H1 (cell line): ENCODE data around the gene UFSP2.

Source experiments
- CBX5 ChIP-seq: fragments of 300-800, 300-1000 bp; sonication (generic); IDR thresholded peaks from 2 replicates; pipeline ENCODE4 v1.7.1; 2016; ENCODE audit warnings: antibody characterized with exemption, low read length, low read depth
- CHD2 ChIP-seq: IDR thresholded peaks from 2 replicates; pipeline ENCODE4 v1.6.1; 2012; ENCODE audit warnings: low read length, improper control_type of control experiment
- EP300 ChIP-seq, 2 experiments: IDR thresholded peaks; 1 replicate in 1 of 2; 2 replicates in 1 of 2; pipeline ENCODE4 v1.6.1; 2011 to 2012; ENCODE audit warnings: low read depth in 2 of 2, low read length in 2 of 2, mild to moderate bottlenecking in 2 of 2, borderline replicate concordance in 1 of 2, inconsistent platforms in 1 of 2, moderate library complexity in 1 of 2
- EZH2 ChIP-seq: fragments of 200-600 bp; sonication (generic); IDR thresholded peaks from 2 replicates; pipeline ENCODE4 v1.7.1; 2012; ENCODE audit warnings: low read depth, mild to moderate bottlenecking, moderate library complexity, low read length, inconsistent platforms; ENCODE audit not compliant: severe bottlenecking
- JUND ChIP-seq: IDR thresholded peaks from 2 replicates; pipeline ENCODE4 v1.6.1; 2011; ENCODE audit warnings: mild to moderate bottlenecking, improper control_type of control experiment, low read length
- POLR2A ChIP-seq, 2 experiments: IDR thresholded peaks; 1 replicate in 1 of 2; 2 replicates in 1 of 2; pipeline ENCODE4 v1.6.1; 2011; ENCODE audit warnings: low read depth in 2 of 2, low read length in 2 of 2, mild to moderate bottlenecking in 2 of 2; ENCODE audit errors: control extremely low read depth in 1 of 2
- POLR2AphosphoS5 ChIP-seq: IDR thresholded peaks from 2 replicates; pipeline ENCODE4 v1.6.1; 2011; ENCODE audit warnings: low read depth, low read length
- SIN3A ChIP-seq, 2 experiments: IDR thresholded peaks in 1 of 2; conservative IDR thresholded peaks in 1 of 2; 2 replicates each; pipeline ENCODE4 v1.6.1; 2011 to 2012; ENCODE audit warnings: low read length in 2 of 2, improper control_type of control experiment in 1 of 2, low read depth in 1 of 2, mild to moderate bottlenecking in 1 of 2
- SP1 ChIP-seq: IDR thresholded peaks from 2 replicates; pipeline ENCODE4 v1.6.1; 2011; ENCODE audit warnings: low read depth, low read length
- TEAD4 ChIP-seq: IDR thresholded peaks from 2 replicates; pipeline ENCODE4 v1.6.1; 2012; ENCODE audit warnings: low read depth, low read length, inconsistent platforms, mixed read lengths
- YY1 ChIP-seq: IDR thresholded peaks from 2 replicates; pipeline ENCODE4 v1.6.1; 2011; ENCODE audit warnings: low read depth, mild to moderate bottlenecking, low read length
- TF ChIP-seq, protein P1 (sequence below), 3 experiments: IDR thresholded peaks; 1 replicate in 2 of 3; 2 replicates in 1 of 3; pipeline versions ENCODE4 v1.5.1 to v1.6.1; 2011; ENCODE audit warnings: low read length in 3 of 3, mild to moderate bottlenecking in 3 of 3, inconsistent platforms in 2 of 3, low read depth in 1 of 3, moderate library complexity in 1 of 3; ENCODE audit not compliant: insufficient read depth in 1 of 3; ENCODE audit errors: control extremely low read depth in 1 of 3

- TF ChIP-seq, protein P1, sequence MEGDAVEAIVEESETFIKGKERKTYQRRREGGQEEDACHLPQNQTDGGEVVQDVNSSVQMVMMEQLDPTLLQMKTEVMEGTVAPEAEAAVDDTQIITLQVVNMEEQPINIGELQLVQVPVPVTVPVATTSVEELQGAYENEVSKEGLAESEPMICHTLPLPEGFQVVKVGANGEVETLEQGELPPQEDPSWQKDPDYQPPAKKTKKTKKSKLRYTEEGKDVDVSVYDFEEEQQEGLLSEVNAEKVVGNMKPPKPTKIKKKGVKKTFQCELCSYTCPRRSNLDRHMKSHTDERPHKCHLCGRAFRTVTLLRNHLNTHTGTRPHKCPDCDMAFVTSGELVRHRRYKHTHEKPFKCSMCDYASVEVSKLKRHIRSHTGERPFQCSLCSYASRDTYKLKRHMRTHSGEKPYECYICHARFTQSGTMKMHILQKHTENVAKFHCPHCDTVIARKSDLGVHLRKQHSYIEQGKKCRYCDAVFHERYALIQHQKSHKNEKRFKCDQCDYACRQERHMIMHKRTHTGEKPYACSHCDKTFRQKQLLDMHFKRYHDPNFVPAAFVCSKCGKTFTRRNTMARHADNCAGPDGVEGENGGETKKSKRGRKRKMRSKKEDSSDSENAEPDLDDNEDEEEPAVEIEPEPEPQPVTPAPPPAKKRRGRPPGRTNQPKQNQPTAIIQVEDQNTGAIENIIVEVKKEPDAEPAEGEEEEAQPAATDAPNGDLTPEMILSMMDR (IDR thresholded peaks at IDR 0.05; ENCODE audit: control extremely low read depth in 1 of 3, insufficient read depth in 1 of 3, low read depth in 1 of 3, low read length in 3 of 3) = no peak
- no peak for TF ChIP-seq POLR2AphosphoS5
- TF ChIP-seq CBX5 = no peak
- TF ChIP-seq CHD2 = no peak
- no peak for TF ChIP-seq SP1
- TF ChIP-seq YY1 = no peak
- TF ChIP-seq POLR2A (IDR thresholded peaks at IDR 0.05; ENCODE audit: control extremely low read depth in 1 of 2, low read depth in 2 of 2, low read length in 2 of 2) = no peak
- no peak for TF ChIP-seq SIN3A (conservative IDR thresholded peaks at IDR 0.05 in 1 of 2, IDR thresholded peaks at IDR 0.05 in 1 of 2; ENCODE audit: low read depth in 1 of 2, low read length in 2 of 2)
- no peak for TF ChIP-seq TEAD4
- no peak for TF ChIP-seq EZH2
- no peak for TF ChIP-seq JUND
- TF ChIP-seq EP300 (IDR thresholded peaks at IDR 0.05; ENCODE audit: borderline replicate concordance in 1 of 2, low read depth in 2 of 2, low read length in 2 of 2) = no peak
Observed at GRCh38 chr4:185390941-185391340, 34.8 kb downstream of the UFSP2 start.
